Measurements from ENCODE around the gene SYTL3. TPM values are rescaled to one million over a fixed set of nuclear protein-coding genes. Genes with fewer than 3 reads are reported as not detected.

The SYTL3 gene
- total and polyA plus RNA-seq, 2 of the 8 experiments (the other 6 are each of a cell fraction or from before 2014, with no cell fraction given): 0.27 to 0.99 TPM

DNA sequence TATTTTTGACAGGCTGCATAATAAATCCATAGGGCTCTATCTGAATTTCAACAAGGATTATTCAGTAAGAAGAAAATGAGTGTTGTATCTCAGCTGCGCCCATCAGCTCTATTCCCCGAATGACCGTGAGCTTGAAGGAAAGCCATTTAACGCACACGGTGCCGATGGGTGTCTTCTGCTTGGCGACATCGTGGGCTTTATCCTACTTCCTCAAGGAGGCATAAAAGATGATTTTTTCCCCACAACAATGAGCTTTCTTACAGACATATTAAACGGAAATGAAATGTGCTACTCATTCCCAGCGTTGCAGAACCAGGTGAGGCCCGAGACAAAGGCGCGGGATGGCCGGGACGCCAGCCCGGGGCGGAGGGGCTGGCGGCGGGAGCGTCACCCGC lies 6.0 kb upstream of the SYTL3 start (continued):
- TF ChIP-seq, protein P1, sequence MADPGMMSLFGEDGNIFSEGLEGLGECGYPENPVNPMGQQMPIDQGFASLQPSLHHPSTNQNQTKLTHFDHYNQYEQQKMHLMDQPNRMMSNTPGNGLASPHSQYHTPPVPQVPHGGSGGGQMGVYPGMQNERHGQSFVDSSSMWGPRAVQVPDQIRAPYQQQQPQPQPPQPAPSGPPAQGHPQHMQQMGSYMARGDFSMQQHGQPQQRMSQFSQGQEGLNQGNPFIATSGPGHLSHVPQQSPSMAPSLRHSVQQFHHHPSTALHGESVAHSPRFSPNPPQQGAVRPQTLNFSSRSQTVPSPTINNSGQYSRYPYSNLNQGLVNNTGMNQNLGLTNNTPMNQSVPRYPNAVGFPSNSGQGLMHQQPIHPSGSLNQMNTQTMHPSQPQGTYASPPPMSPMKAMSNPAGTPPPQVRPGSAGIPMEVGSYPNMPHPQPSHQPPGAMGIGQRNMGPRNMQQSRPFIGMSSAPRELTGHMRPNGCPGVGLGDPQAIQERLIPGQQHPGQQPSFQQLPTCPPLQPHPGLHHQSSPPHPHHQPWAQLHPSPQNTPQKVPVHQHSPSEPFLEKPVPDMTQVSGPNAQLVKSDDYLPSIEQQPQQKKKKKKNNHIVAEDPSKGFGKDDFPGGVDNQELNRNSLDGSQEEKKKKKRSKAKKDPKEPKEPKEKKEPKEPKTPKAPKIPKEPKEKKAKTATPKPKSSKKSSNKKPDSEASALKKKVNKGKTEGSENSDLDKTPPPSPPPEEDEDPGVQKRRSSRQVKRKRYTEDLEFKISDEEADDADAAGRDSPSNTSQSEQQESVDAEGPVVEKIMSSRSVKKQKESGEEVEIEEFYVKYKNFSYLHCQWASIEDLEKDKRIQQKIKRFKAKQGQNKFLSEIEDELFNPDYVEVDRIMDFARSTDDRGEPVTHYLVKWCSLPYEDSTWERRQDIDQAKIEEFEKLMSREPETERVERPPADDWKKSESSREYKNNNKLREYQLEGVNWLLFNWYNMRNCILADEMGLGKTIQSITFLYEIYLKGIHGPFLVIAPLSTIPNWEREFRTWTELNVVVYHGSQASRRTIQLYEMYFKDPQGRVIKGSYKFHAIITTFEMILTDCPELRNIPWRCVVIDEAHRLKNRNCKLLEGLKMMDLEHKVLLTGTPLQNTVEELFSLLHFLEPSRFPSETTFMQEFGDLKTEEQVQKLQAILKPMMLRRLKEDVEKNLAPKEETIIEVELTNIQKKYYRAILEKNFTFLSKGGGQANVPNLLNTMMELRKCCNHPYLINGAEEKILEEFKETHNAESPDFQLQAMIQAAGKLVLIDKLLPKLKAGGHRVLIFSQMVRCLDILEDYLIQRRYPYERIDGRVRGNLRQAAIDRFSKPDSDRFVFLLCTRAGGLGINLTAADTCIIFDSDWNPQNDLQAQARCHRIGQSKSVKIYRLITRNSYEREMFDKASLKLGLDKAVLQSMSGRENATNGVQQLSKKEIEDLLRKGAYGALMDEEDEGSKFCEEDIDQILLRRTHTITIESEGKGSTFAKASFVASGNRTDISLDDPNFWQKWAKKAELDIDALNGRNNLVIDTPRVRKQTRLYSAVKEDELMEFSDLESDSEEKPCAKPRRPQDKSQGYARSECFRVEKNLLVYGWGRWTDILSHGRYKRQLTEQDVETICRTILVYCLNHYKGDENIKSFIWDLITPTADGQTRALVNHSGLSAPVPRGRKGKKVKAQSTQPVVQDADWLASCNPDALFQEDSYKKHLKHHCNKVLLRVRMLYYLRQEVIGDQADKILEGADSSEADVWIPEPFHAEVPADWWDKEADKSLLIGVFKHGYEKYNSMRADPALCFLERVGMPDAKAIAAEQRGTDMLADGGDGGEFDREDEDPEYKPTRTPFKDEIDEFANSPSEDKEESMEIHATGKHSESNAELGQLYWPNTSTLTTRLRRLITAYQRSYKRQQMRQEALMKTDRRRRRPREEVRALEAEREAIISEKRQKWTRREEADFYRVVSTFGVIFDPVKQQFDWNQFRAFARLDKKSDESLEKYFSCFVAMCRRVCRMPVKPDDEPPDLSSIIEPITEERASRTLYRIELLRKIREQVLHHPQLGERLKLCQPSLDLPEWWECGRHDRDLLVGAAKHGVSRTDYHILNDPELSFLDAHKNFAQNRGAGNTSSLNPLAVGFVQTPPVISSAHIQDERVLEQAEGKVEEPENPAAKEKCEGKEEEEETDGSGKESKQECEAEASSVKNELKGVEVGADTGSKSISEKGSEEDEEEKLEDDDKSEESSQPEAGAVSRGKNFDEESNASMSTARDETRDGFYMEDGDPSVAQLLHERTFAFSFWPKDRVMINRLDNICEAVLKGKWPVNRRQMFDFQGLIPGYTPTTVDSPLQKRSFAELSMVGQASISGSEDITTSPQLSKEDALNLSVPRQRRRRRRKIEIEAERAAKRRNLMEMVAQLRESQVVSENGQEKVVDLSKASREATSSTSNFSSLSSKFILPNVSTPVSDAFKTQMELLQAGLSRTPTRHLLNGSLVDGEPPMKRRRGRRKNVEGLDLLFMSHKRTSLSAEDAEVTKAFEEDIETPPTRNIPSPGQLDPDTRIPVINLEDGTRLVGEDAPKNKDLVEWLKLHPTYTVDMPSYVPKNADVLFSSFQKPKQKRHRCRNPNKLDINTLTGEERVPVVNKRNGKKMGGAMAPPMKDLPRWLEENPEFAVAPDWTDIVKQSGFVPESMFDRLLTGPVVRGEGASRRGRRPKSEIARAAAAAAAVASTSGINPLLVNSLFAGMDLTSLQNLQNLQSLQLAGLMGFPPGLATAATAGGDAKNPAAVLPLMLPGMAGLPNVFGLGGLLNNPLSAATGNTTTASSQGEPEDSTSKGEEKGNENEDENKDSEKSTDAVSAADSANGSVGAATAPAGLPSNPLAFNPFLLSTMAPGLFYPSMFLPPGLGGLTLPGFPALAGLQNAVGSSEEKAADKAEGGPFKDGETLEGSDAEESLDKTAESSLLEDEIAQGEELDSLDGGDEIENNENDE (IDR thresholded peaks at IDR 0.05; ENCODE audit: insufficient replicate concordance, low read length): no peak
- TF ChIP-seq BRCA1 (IDR thresholded peaks at IDR 0.05; ENCODE audit: low read depth, low read length): no peak
- TF ChIP-seq CBX8 (IDR thresholded peaks at IDR 0.05; ENCODE audit: borderline replicate concordance, low read depth, low read length): no peak
- TF ChIP-seq PHF8 (conservative IDR thresholded peaks at IDR 0.05; ENCODE audit: low read depth, low read length): no peak
- no peak for TF ChIP-seq FOSL1 (IDR thresholded peaks at IDR 0.05; ENCODE audit: insufficient read depth, low read depth, low read length)
- TF ChIP-seq, protein P2, sequence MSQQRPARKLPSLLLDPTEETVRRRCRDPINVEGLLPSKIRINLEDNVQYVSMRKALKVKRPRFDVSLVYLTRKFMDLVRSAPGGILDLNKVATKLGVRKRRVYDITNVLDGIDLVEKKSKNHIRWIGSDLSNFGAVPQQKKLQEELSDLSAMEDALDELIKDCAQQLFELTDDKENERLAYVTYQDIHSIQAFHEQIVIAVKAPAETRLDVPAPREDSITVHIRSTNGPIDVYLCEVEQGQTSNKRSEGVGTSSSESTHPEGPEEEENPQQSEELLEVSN (IDR thresholded peaks at IDR 0.05): no peak
- no peak for TF ChIP-seq POLR2AphosphoS5 (IDR thresholded peaks at IDR 0.05; ENCODE audit: low read depth, low read length)
